ENCODE data around the gene FBXO42. TPM values are rescaled to one million over a fixed set of nuclear protein-coding genes. Genes with fewer than 3 reads are reported as not detected.

The FBXO42 gene
- total and polyA plus RNA-seq, 9 of the 15 experiments (the other 6 are each of a cell fraction or from before 2014, with no cell fraction given): 7.2 to 24.8 (median 17.4) TPM

DNA sequence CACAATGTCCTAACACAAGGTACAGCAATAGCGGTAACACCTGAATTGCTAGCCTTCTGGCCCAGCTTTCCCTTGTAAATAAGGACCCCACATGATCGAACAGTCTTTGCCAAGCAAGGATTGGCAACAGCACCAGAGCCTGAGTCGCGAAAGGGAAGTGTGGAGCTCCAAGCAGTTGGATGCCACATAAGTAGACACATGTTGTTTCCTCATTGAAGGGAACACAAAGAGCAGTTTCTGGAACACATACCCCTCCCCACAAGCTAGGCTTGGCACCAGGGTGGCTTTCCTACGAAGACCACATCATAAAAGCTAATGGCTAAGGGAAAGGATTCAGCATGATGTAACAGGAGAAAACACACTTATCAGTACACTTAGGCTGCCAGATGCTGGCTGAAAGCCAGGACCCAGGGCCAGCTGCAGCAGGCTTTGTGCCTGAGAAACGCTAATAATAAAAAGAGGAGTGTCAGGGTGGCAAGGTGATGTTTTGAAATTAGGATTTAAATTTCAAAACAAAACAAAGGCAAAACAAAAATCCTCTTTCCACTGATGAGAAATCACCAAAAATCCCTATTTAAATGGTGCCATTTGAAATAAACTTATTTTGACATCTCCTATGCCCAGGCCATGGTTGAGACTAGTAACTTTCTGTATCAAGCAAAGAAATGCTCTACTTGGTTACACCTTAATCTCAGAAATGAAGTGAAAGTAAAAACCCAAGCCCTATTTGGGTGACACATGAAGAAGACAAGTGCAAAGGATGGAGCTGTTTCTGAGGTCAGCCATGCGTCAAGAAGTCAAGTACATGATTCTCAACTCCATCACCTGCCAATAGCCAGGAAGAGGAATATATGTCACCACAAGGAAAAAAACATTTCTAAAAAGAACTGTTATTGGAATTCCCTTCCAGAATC is 103.4 kb downstream of the FBXO42 start (continued):
- TF ChIP-seq ZNF134 (CRISPR knock-in tag; conservative IDR thresholded peaks at IDR 0.05) (peak; percentile 59), RFX7 (CRISPR knock-in tag; IDR thresholded peaks at IDR 0.05) (no peak), FOXO4 (CRISPR knock-in tag; IDR thresholded peaks at IDR 0.05) (no peak), ZNF224 (CRISPR knock-in tag; IDR thresholded peaks at IDR 0.05) (no peak), PRMT5 (CRISPR knock-in tag; IDR thresholded peaks at IDR 0.05) (no peak), E2F5 (CRISPR knock-in tag; IDR thresholded peaks at IDR 0.05) (no peak), SMAD4 (CRISPR knock-in tag; conservative IDR thresholded peaks at IDR 0.05) (peak; percentile 98), ADNP (tag; IDR thresholded peaks at IDR 0.05) (no peak), ZNF57 (CRISPR knock-in tag; IDR thresholded peaks at IDR 0.05) (no peak), MTF1 (CRISPR knock-in tag; IDR thresholded peaks at IDR 0.05; ENCODE audit: borderline replicate concordance) (no peak), ETV5 (CRISPR knock-in tag; IDR thresholded peaks at IDR 0.05; ENCODE audit: low read depth) (no peak), CHD1 (IDR thresholded peaks at IDR 0.05; ENCODE audit: low read length) (no peak), GTF3C2 (IDR thresholded peaks at IDR 0.05; ENCODE audit: borderline replicate concordance, extremely low read depth, insufficient read length) (no peak)
- TF ChIP-seq, protein P1, sequence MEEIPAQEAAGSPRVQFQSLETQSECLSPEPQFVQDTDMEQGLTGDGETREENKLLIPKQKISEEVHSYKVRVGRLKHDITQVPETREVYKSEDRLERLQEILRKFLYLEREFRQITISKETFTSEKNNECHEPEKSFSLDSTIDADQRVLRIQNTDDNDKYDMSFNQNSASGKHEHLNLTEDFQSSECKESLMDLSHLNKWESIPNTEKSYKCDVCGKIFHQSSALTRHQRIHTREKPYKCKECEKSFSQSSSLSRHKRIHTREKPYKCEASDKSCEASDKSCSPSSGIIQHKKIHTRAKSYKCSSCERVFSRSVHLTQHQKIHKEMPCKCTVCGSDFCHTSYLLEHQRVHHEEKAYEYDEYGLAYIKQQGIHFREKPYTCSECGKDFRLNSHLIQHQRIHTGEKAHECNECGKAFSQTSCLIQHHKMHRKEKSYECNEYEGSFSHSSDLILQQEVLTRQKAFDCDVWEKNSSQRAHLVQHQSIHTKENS (CRISPR knock-in tag; IDR thresholded peaks at IDR 0.05): no peak
- TF ChIP-seq, protein P2, sequence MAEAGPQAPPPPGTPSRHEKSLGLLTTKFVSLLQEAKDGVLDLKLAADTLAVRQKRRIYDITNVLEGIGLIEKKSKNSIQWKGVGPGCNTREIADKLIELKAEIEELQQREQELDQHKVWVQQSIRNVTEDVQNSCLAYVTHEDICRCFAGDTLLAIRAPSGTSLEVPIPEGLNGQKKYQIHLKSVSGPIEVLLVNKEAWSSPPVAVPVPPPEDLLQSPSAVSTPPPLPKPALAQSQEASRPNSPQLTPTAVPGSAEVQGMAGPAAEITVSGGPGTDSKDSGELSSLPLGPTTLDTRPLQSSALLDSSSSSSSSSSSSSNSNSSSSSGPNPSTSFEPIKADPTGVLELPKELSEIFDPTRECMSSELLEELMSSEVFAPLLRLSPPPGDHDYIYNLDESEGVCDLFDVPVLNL (CRISPR knock-in tag; IDR thresholded peaks at IDR 0.05; ENCODE audit: low read depth): no peak

All from K562 (cell line).